PFSK-1 (cell line): ENCODE measurements around the gene ACSL3.

Source experiments
- FOXP2 ChIP-seq: optimal IDR thresholded peaks from 2 replicates; pipeline ENCODE3; 2011; ENCODE audit warnings: borderline replicate concordance, control low read depth, inconsistent platforms; ENCODE audit not compliant: insufficient read depth; ENCODE audit errors: extremely low read length, extremely low read depth
- POLR2AphosphoS5 ChIP-seq: IDR thresholded peaks from 2 replicates; pipeline ENCODE4 v1.6.1; 2012; ENCODE audit warnings: low read depth, mild to moderate bottlenecking, control low read depth, low read length, moderate library complexity
- REST ChIP-seq, 2 experiments: IDR thresholded peaks; 2 replicates each; pipeline versions ENCODE4 v1.6.1 to v1.8.0; 2011 to 2012; ENCODE audit warnings: low read depth in 2 of 2, low read length in 2 of 2, control low read depth in 1 of 2, inconsistent platforms in 1 of 2, mild to moderate bottlenecking in 1 of 2, moderate library complexity in 1 of 2; ENCODE audit not compliant: insufficient read depth in 1 of 2
- SIN3A ChIP-seq: IDR thresholded peaks from 2 replicates; pipeline ENCODE4 v1.6.1; 2012; ENCODE audit warnings: mild to moderate bottlenecking, low read length, moderate library complexity, borderline replicate concordance; ENCODE audit not compliant: insufficient read depth
- TAF1 ChIP-seq: IDR thresholded peaks from 2 replicates; pipeline ENCODE4 v1.6.1; 2012; ENCODE audit warnings: low read length, control low read depth, borderline replicate concordance; ENCODE audit not compliant: insufficient read depth

ACSL3 gene

GRCh38 chr2:222893716-222894115 is 32.9 kb downstream of the ACSL3 start:
- TF ChIP-seq FOXP2 (no peak), TAF1 (no peak), SIN3A (no peak), POLR2AphosphoS5 (no peak), REST (IDR thresholded peaks at IDR 0.05; ENCODE audit: insufficient read depth in 1 of 2, low read depth in 2 of 2, low read length in 2 of 2) (no peak)

- TF ChIP-seq SIN3A (no peak), FOXP2 (no peak), REST (IDR thresholded peaks at IDR 0.05; ENCODE audit: insufficient read depth in 1 of 2, low read depth in 2 of 2, low read length in 2 of 2) (no peak), POLR2AphosphoS5 (no peak), TAF1 (no peak)
Observed at GRCh38 chr2:222895144-222895543, 34.3 kb downstream of the ACSL3 start.

GRCh38 chr2:222897898-222898297 is 37.1 kb downstream of the ACSL3 start:
- no peak for TF ChIP-seq SIN3A
- no peak for TF ChIP-seq TAF1
- no peak for TF ChIP-seq FOXP2
- no peak for TF ChIP-seq POLR2AphosphoS5
- no peak for TF ChIP-seq REST (IDR thresholded peaks at IDR 0.05; ENCODE audit: insufficient read depth in 1 of 2, low read depth in 2 of 2, low read length in 2 of 2)

- TF ChIP-seq TAF1, result no peak
- no peak for TF ChIP-seq FOXP2
- no peak for TF ChIP-seq POLR2AphosphoS5
- TF ChIP-seq REST (IDR thresholded peaks at IDR 0.05; ENCODE audit: insufficient read depth in 1 of 2, low read depth in 2 of 2, low read length in 2 of 2), result no peak
Observed at GRCh38 chr2:222899413-222900181, 38.8 kb downstream of the ACSL3 start.

GRCh38 chr2:222900354-222900753 is 39.5 kb downstream of the ACSL3 start:
- TF ChIP-seq TAF1 (no peak), FOXP2 (no peak), REST (IDR thresholded peaks at IDR 0.05; ENCODE audit: insufficient read depth in 1 of 2, low read depth in 2 of 2, low read length in 2 of 2) (no peak), SIN3A (no peak), POLR2AphosphoS5 (no peak)
